GM18909 (cell line): ENCODE results near the gene PTPRE.

Source experiments
- ATAC-seq: cut with Tn5 transposase; IDR thresholded peaks from one replicate; pipeline ENCODE4 v1.9.1; 2021; ENCODE audit warnings: mild to moderate bottlenecking; ENCODE audit not compliant: unreplicated experiment, poor library complexity

PTPRE gene

DNA sequence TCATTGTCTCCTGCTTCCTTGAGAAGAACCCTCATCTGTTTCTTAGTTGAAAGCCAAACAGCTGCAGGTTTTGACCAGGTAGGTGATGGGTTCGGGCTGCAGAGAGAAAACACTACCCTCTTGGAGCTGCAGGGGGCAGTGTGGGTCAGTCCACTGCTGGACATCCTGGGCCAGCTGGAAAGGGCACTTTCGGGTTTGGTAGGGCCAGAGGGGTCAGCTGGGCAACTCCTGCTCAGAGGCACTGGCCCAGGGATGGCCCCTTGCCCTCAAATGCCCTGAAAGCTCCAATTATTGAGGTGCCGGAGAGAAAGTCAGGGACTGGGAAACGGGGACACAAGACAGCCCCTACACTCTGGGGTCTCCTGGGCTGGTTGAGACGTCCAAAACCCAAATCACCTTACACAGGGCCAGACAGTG, 128.7 kb downstream of the PTPRE start:
- ATAC-seq, result peak; percentile 66

DNA sequence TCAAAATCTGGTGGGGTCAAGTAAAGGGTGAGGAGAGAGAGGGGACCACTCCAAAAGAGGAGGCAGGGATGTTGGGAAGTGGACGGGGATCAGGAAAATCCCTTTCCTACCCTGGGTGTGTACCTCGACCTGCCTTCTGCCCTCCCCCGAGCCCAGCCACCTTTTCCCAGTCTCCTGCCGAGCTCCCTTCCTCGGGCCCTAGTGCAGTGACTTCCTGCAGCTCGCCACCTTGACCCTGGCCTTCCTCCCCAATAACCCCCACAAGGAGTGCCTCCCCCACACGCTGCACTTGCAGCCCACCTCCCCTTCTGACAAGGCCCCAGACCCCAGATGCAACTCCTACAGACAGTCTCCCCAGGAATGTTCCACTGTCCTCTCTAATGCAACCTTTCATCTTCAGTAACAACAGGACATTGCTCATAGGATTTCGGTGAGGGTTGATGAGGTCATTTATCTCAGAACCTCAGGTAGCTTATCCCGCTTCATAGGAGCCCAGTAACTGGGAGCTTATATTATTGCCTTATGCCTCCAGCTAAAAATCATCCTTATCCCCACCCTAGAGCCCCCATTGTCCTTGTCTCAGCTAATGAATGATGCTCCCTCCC, 129.2 kb downstream of the PTPRE start:
- no peak for ATAC-seq

DNA sequence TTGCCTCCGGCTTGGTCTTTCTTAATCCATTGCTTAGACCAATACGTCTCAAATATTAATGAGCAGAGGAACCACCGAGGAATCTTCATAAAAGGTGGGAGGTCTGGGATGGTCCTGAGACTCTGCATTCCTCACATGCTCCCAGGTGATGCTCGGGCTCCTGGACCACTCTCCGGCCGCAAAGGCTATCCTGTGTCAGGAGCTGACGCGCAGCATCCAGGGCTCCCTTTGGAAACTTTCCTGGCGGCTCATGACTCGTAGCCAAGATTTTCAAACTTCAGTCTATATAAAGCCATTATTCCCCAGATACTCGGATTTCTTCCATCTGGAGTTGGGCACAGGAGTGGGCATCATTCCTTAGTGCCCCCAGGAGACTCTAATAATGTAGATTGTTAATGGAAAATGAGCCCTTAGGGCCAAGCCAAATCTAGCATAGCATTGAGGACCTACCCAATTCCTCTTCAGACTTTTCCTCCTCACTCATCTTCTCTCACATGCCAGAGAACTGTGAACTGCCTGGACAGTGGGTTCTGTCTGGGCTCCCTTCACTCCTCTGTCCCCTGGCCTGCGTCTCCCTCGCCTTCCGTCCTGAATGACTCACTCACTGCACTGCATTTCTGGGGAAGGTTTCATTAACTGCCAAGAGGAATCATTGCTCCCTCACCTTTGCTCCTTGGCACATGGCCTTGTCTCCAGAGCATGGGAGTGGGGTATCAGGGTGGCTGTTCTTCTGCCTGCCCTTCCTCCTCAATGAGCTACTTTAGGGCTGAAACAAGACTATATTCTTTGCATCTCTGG, 130.0 kb downstream of the PTPRE start:
- ATAC-seq, result no peak

DNA sequence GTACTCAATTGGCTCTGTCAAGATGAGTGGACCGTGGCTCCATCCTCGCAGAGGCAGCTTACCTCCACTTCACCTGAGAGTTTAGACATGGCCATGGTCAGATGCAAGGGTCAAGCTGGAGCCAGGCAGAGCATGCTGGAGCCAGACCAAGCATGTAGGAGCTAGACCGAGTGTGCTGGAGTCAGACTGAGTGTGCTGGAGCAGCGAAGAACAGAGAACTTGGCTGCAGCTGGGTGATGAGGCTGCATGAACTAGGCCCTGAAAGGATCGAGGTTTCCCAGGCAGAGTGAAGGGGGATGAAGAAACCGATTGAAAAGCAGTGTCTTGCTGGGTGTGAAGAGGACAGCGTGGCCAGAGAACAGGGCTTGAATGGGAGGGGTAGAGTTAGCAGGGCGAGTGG, 133.2 kb downstream of the PTPRE start:
- no peak for ATAC-seq

DNA sequence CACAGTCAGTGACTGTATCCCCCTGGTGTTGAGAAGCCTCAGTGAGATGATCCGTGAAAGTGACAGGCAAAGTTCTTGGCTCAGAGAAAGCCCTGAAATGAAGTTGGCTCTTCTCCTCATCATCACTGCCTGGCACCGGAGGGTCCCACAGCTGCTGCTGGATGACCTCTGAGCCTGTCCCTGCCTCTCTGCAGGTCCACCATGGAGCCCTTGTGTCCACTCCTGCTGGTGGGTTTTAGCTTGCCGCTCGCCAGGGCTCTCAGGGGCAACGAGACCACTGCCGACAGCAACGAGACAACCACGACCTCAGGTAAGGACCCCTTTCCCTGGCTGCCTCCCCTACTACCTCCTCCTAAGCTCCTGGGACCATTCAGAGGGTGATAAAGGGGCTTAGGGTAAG, 133.8 kb downstream of the PTPRE start:
- no peak for ATAC-seq

DNA sequence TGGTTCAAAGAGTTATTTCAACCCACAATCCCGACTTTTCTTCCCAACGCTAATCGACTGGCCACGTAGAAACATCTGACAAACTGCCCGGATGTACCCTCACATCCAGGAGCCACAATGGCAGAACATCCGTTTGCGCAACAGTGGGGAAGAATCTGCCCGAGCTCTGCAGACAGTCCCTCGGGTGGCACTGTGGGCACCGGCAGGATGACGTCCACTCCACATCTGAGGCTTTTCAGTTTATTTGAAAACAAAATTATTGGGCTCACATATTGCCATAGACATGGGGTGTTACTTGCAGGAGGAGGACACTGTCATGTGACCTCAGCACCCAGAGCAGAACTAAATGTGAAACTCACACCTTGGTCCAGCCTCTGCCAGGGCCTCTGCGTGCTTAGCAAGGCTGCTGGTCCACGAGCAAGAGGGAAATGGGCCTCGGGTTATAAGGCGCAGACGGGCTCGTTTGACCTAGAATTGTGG, 135.3 kb downstream of the PTPRE start:
- ATAC-seq, result no peak

DNA sequence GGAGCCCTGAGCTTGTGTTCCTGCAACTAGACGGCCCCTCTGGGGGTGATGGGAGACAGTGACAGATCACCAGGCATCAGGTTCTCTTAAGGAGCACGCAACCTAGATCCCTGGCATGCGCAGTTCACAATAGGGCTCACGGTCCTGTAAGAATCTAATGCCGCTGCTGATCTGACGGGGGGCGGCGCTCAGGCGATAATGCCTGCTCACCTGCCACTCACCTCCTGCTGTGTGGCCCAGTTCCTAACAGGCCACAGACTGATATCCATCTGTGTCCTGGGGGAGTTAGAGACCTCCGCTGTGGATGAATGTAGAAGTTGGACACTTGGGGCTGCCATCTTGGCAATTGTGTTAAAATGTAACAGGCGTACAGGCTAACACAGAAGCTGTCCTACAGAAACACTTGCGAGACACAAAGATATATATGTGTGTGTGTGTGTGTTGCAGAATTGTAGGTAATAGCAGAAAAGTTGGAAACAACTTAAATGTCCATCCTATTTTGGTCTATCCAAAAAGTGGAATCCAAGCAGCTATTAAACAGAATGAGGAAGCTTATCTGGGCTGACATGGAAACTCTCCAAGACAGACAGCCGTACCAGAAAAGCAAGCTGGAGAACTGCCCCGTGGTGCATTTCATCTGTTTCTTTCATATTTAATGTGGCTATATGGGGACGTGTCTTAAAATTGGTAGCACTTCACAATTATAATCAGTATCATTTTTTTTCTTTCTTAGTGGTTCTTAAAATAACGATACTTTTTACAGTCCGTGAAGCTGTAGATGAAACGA, 136.5 kb downstream of the PTPRE start:
- ATAC-seq, result no peak

DNA sequence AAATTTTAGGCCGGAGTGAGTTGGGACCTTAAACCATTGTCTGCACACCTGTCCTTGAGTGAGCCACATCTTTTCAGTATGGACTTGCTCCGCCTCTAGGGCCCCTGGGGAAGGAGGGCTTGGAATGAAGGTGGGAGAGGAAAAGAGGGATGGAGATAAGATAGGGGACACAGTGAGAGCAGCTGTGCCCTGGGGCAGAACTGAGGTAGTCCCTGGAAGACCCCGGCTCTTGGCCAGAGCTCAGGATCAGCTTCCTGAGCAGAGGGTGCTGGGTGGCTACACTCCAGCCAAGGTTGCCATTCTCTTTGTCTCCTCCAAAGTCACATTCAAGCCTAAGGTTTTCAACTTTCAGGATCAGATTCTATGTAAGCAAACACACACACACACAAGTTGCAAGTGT, 137.3 kb downstream of the PTPRE start:
- ATAC-seq, result no peak

DNA sequence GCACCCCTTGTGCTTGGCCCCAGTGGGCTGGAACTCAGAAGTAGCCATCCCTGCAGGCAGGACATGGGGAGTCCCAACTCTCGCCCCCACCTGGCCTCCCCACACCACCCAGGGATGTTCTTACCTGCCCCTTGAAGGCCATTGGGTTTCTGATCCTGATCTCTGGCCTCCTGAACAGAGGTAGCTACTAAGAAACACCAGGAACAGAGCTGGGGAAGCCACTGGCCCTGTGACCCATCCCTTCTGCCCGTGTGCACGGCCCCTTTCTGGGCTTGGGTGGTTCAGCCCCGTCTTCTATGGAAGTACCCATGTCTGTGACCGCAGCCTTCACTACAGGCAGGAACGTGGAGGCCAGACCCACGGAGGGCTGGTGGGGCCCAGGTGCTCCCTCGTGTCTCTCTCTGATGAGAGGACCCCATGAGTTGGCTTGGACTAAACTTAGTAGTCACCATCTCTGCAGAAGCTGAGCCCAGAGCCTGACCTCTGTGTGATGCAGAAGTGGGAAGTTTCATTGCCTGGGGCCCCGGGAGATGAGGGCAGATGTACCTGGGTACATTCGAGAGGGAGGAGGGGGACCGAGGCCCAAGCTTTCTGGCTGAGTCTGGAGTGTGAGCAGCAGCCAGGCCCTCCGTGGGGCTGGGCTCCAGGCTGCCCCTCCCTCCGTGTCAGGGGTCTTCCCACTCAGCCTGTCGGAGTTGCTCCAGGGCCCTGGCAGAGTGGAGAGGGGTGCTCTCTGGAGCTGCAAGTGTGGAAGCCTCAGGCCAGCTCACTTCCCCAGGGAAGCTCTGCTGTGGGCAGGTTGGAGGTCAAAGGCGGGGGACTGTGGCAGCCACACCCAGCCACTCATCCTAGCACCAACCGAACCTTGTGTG, 138.3 kb downstream of the PTPRE start:
- no peak for ATAC-seq

DNA sequence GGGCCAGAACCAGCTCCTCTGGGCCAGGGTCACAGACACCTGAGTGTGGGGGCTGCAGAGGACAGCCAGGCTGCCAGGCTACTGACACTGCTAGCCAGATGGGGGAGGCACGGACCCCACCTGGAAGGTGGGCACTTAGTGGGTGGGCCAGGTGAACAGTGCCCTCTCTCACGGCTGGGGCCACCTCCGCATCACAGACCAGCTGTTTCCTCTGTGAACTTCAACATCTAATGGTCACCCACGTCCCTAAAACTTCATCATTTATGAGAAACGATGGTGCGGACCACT, 138.9 kb downstream of the PTPRE start:
- no peak for ATAC-seq

DNA sequence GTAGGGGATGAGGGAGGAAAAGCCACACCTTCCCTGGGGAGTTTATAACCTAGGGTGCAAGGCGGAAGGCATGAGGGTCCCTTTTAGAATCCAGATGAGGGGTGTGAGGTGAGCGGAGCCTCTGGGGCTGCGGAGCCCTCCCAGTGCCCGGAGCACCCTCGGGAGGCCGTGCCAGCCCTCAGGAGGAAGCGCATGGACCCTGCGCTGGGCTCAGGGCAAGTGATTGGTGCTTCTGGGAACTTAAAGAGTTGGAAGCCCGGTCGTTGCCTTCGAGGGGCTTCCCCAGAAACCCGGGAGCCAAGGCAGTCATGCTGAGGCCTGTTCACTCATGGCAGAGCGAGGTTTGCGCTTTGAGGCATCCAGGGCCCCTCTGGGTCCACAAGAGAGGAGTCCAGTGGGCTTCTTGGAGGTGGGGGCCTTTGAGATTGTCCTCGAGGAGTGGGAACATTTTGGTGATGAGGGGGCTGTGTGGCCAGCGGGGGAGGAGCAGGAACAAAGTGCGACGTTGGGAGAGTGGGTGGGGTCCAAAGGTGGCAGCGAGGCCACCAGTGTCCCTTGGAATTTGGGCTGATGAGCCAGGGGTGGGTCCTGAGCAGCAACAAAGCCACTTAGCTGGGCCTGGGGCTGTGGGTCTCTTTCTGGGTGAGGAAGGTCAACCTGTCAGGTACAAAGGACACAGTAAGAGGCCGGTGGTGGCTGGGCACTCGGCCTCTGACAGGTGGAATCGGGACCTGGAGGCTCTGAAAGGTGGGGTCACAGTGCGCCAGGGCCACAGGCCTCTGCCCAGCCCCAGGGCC, 139.5 kb downstream of the PTPRE start:
- no peak for ATAC-seq

DNA sequence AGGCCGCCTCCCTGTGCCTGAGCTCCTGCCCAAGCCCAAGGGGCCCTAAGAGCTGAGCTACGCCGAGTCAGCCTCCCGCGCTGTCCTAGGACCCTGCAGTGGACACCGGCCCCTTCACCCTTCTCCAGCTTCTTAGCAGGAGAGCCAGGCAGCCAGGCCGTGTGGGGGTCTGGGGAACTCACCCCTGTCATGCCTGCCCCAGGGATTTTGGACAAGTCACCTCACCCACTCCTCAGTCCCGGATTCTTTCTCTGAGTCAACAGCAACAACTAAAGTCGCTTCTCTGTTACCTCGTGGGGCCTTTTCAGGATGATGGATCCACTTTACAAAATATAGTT, 140.0 kb downstream of the PTPRE start:
- ATAC-seq, result peak; percentile 9

DNA sequence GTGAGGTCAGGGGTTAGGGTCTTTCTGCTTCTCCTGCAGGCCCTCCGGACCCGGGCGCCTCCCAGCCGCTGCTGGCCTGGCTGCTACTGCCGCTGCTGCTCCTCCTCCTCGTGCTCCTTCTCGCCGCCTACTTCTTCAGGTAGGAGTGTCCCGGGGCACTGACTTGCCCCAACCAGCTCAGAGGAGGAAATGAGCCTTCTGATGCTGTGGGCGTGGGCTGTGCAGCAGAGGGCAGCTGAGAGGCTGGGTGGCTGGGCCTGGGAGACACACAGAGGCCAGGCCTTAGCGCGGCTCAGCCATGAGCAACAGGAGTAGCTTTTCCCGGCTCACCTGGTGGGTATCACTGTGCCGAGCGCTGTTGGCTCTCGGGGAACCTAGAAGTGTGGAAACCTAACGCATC, 140.4 kb downstream of the PTPRE start:
- peak; percentile 98 for ATAC-seq

DNA sequence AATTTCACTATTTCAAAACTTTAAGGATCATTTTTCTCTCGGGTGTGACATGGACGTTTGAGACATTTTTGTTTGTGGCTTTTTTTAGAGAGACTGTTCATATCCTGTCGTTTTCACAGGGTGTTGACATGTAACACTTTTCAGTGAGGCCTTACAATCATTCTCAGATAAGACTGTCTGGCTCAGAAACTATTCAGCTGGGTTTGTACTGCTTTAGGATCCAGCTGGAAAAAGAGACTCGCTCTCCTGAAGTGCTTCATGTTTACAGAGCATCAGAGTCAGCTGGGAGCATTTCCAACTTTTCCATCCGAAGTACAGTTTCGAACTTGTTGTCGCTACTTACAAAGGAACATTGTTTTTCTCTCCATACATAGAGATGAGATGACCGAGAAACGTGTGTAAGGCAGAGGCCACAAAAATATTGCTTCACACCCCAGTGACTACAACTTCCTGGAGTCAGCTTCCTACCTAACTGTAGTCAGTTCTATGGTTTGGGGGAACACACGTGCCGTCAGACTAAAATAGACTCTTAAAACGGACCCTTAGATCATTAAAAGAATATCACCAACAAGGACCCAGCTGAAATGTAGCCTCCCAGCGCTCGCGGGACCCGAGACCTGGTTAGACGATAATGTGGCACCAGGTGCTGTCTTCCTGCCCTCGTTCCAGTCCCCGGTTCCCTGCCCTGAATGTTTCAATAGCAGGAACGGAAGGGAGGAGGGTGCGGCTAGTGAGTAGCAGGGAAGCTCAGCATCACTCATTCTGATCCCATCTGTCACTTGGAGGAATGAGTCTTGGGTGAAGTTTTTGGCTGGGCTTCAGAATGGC, 141.3 kb downstream of the PTPRE start:
- peak; percentile 40 for ATAC-seq

DNA sequence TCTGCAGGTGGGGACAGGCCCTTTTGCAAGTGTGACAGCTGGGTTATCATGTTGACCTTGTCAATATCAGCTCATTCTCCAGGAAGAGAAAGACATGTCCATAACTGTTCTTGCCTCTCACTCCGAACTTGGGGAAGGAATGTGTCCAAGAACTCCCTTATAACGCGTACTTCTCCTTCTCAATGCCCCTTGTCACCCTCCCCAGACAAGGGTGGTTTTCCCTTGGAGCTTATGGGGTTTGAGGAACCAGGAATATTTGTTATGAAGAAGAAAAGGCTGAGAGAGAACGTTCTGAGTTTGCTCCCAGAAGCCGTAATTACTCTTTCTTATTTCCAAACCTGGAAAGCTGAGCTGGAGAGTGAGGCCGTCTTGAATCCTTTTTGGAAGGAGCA, 141.9 kb downstream of the PTPRE start:
- no peak for ATAC-seq

DNA sequence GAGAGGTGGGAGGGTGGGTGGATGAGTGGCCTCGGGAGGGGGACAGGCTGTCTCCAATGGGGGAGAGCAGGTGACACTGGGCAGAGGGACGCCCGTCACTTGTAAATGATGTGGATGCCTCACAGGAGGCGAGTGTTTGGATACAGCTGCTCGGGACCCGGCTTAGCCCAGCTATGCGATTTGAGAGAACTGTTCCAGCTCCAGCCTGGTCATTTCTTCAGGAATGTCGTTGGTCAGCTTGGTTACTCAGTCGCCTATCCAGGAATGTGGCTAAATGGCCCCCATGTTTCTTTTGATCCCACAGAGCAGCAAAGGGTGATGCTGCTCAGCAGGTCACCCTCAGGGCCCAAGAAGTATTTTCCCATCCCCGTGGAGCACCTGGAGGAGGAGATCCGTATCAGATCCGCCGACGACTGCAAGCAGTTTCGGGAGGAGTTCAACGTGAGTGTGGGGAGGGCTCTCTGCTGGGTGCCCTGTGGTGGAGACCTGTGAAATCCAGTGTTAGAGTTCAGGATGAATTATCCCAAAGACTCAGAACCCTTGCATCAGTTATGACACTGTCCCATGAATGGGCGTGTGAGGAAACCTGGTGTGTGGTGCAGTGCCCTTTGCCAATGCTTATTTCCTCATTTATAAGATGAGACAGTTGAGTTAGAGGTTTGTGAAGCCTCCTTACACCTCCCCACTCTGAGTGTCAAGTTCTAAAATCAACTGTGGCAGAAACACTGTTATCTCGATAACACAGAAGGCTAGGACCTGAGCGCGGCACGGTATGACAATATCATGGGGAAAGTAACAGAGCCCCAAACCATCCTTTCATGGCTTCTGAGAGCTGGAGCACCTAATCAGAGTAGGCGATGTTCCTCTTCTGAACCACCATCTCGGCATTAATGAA, 142.6 kb downstream of the PTPRE start:
- no peak for ATAC-seq

DNA sequence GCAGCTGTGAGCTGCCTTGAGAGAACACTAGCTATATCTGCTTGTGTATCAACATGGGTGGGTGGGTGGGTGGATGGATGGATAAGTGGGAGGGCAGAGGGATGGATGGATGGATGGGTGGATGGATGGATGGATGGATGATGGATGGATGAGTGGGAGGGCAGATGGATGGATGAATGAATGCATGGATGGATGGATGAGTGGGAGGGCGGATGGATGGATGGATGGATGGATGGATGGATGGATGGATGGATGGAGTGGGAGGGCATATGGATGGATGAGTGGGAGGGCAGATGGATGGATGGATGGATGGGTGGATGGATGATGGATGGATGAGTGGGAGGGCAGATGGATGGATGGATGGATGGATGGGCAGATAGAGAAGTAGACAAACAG, 143.2 kb downstream of the PTPRE start:
- no peak for ATAC-seq

DNA sequence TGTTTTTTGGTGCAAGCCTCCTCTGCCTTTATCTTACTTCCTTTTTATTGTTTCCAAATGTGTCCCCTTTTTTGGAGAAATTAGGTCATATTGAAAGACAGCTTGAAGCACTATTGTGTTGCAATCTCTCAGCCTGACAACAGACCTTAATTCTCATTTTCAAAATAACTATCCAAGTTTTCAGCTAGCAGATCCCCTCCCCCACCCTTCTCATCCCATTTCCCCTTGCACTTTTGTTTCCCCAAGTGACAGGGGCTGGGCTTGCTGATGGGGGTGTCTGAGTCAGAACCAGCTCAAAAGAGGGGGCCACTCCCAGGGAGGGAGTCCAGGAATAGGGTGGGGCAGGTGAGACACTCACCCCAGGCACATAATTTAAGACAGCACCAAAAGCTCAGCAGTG, 144.0 kb downstream of the PTPRE start:
- ATAC-seq, result no peak
